Measurements from ENCODE around the gene CHD2.

GRCh38 chr15:92887869-92888268 is 12.3 kb upstream of the CHD2 start:
- TF ChIP-seq CTCF (conservative IDR thresholded peaks at IDR 0.05 in 1 of 2, IDR thresholded peaks at IDR 0.05 in 1 of 2; ENCODE audit: extremely low read depth in 1 of 2, insufficient read depth in 1 of 2, low read depth in 1 of 2, low read length in 2 of 2) (no peak), EZH2 (IDR thresholded peaks at IDR 0.05; ENCODE audit: borderline replicate concordance, low read length) (no peak)
